Measurements from ENCODE around the gene ARHGAP15.

The ARHGAP15 gene

DNA sequence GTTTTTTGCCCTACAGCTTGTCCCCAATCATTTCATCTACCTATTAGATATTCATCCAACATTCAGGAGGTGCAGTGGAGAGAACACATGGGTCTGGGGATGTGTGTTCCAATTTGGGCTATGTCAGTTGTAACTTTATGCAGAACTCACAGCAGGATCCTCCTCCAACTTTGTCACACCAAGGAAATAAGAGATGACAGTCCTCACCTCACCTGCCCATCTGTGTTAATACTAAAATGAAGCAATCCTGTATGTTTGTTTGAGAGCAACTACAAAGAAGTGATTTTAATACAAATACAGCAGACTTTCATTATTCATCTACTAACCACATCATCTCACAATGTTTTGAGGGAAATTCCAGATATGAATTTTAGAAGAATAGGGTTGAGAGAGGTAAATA lies 126.7 kb downstream of the ARHGAP15 start:
- no peak for DNase-seq (ENCODE audit: insufficient read length, low spot score)
- FAIRE-seq = no peak

GRCh38 chr2:143258126-143258892 lies 129.1 kb downstream of the ARHGAP15 start:
- no peak for FAIRE-seq

DNA sequence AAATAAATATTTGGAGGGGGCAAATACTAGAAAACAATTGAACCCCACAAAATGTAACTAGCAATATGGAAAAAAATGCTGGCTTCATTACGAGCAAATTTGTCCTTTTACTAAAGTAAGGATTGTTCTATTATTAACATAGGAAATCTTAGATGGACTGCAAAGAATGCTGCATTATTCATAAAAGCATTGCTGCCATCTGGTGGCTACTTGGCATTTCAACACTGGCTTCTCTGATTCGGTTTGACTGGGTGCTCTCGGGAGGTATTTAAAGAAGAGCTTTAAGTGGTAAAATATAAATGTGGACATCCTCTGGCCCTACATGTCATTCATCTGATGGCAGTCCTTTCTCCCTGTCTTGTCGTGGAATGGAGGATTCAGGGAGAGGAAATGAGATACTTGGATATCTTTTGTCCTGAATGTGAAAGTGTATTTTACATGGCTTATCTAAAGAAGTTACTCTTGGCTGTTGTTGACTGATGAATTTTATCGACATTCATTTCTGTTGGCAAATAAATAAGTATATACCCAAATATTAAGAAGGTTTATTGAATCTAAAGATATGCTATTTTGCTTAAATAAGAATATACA lies 130.2 kb downstream of the ARHGAP15 start:
- peak; percentile 18 for DNase-seq (ENCODE audit: insufficient read length, low spot score)
- no peak for FAIRE-seq

More at GRCh38 chr2:143258126-143258892, 129.1 kb downstream of the ARHGAP15 start:
- DNase-seq (ENCODE audit: insufficient read length, low spot score) = no peak

GRCh38 chr2:143261986-143262385 lies 132.8 kb downstream of the ARHGAP15 start:
- FAIRE-seq = peak; percentile 13

GRCh38 chr2:143262389-143262788 lies 133.2 kb downstream of the ARHGAP15 start:
- FAIRE-seq (no peak), DNase-seq (ENCODE audit: insufficient read length, low spot score) (no peak)

More at GRCh38 chr2:143261986-143262385, 132.8 kb downstream of the ARHGAP15 start:
- DNase-seq (ENCODE audit: insufficient read length, low spot score) = no peak

GRCh38 chr2:143263066-143263625 lies 133.9 kb downstream of the ARHGAP15 start:
- FAIRE-seq (peak; percentile 42), DNase-seq (ENCODE audit: insufficient read length, low spot score) (no peak)

DNA sequence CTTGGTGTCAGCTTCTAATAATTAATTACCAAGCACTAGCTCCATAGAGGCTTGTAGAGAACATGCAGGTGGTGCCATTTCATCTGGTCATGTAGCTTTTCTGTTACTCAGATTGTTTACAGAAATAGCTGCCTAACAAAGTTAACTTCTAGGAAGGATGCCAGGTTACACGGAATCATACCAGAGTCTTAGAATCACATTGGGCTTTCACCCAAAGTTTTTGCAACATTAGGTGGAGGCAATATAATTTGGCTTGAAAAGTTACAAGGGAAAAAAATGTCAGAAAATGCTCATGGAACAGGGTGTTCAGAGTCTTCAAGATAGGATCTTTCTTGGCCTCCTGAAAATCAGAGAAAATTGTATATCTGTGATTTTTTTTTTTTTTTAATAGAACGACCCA lies 135.6 kb downstream of the ARHGAP15 start:
- FAIRE-seq = no peak
- DNase-seq (ENCODE audit: insufficient read length, low spot score) = no peak

DNA sequence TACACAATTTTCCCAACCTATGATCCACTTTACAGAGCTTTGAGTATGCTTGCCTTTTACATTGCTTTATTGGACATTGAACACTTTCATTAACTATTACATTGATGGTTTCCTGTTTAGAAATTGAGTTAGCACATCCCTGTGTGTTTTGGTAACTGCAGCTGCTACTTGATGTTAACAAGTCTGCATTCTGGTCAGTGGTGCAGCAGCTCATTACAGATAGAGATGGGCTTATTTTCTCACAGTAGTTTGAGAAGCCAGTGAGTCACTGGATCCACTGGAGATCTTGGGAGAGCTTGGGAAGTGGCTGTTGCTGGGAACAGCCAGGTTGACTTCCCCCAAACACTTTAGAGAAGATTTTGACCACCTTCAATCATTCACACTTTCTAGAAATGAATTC lies 150.5 kb downstream of the ARHGAP15 start:
- DNase-seq (ENCODE audit: insufficient read length, low spot score) = no peak
- FAIRE-seq = no peak

GRCh38 chr2:143280097-143280757 lies 151.0 kb downstream of the ARHGAP15 start:
- FAIRE-seq = no peak
- DNase-seq (ENCODE audit: insufficient read length, low spot score) = no peak

DNA sequence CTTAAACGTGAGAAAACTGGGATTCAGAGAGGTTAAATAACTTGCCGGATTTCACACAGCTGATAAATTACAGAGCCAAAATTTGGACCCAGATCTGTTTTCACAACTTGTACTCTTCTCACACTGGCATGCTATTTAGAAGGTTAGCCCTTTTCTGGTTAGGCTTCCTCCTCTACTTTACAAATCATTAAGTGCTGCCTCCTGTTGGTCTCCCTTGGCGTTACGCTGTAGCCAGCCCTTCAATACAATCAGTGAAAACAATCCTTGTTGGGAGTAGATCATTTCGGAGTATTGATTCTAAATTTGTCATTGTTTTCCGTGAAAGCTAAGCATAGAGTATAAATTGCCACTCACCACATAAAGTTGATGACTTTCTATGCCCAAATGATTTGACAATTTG lies 153.5 kb downstream of the ARHGAP15 start:
- DNase-seq (ENCODE audit: insufficient read length, low spot score) = no peak
- no peak for FAIRE-seq

GRCh38 chr2:143284087-143284675 lies 155.0 kb downstream of the ARHGAP15 start:
- DNase-seq (ENCODE audit: insufficient read length, low spot score) (peak; percentile 3), FAIRE-seq (no peak)

- FAIRE-seq (no peak), DNase-seq (ENCODE audit: insufficient read length, low spot score) (no peak)
Observed at GRCh38 chr2:143289025-143289424, 159.8 kb downstream of the ARHGAP15 start.

DNA sequence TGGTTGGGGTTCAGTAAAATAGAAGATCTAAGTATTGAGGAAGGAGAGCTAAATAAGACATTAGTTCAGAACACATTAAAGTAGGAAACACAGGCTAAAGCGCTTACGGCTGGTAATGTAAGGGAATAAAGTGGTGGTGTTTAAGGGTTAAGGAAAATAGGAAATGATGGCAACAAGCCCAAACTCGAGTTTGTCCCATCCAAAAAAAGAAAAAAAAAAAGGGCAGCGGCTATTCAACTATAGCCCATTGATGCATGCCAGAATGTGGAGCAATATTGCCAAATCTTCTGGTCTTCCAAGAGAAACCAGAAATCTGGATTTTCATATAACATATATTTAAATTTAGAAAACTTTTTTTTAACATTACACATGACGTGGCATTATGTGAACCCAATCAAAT lies 161.0 kb downstream of the ARHGAP15 start:
- FAIRE-seq (no peak), DNase-seq (ENCODE audit: insufficient read length, low spot score) (no peak)

GRCh38 chr2:143294068-143294467 lies 164.8 kb downstream of the ARHGAP15 start:
- FAIRE-seq (no peak), DNase-seq (ENCODE audit: insufficient read length, low spot score) (no peak)

GRCh38 chr2:143296089-143296488 lies 166.9 kb downstream of the ARHGAP15 start:
- FAIRE-seq = no peak
- DNase-seq (ENCODE audit: insufficient read length, low spot score) = no peak

DNA sequence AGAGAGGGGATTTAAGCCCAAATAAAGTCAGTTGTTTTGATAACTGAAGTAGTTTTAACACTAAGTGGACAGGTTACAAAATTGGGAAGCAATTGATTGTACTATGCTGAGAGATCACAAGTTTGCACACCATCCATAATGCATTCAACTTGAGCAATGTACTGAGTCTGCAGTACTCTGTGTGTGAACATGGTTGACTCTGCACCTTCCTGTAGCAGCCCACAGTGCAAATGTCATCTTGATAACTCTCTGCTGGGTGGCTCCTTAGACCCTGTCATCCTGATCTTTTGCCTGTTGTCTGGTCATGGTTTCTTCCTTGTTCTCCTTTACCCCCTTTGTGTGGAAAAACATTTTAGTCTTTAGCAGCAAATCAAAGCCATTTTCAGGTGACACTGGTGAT lies 168.0 kb downstream of the ARHGAP15 start:
- DNase-seq (ENCODE audit: insufficient read length, low spot score) (no peak), FAIRE-seq (no peak)

DNA sequence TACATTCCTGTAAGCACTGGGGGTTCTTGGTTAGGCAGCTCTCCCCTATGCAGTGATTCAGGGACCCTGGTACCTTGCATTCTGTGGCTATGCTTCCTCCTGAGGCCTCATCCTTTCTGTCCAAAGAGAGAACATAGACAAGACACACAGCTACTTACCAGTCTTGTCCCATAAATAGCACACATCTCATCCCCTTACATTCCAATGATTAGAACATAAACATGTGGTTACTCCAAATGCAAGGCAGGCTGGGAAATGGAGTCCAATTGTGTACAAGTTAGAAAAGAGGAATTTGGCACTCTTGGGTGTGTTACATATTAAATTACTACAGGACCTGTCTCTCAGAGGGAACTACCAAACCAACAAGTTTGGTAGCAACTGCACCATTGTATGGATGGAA lies 171.3 kb downstream of the ARHGAP15 start:
- DNase-seq (ENCODE audit: insufficient read length, low spot score) = no peak
- FAIRE-seq = no peak

DNA sequence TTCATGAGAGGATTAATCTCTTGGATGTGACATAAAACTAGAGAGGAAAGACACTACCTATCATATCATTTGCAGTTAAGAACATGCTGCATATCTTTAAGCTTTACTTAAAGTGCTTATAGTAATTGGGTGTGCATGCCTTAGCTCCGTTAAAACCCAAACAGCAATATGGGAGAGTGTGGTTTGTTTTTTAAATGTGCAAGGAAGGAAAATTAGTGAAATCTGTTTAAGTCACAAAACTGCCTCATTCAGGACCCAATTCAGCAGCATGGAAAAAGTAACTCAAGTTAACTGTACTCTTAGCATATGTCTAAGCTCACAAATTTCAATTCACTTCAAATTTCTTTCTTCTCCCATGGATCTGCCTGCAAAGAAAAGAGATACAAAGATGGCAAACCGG lies 182.2 kb downstream of the ARHGAP15 start:
- FAIRE-seq (no peak), DNase-seq (ENCODE audit: insufficient read length, low spot score) (no peak)

- FAIRE-seq (no peak), DNase-seq (ENCODE audit: insufficient read length, low spot score) (no peak)
Observed at GRCh38 chr2:143312441-143312840, 183.2 kb downstream of the ARHGAP15 start.

DNA sequence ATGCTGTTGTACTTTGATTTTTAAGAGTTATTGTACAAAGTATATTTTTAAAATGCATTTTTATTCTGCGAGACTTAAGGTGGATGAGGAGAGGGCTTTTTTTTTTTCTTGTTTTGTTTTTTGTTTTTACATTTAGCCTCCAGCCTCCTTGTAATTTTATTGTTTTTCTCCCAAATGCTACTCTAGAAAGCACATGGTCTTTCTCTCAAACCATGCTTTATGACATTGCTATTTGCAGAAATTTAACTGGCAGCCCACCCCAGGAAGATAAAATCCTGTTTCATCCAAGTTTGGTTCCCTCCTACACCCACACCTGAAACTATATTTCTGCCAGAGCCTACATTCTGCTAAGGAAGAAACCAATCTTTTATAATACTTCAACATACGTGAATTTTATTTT lies 184.6 kb downstream of the ARHGAP15 start:
- no peak for FAIRE-seq

GRCh38 chr2:143321994-143322393 lies 192.8 kb downstream of the ARHGAP15 start:
- FAIRE-seq (no peak), DNase-seq (ENCODE audit: insufficient read length, low spot score) (no peak)

More for the DNA sequence above, 184.6 kb downstream of the ARHGAP15 start:
- DNase-seq (ENCODE audit: insufficient read length, low spot score) = no peak
